ENCODE results near the gene NEB.

DNA sequence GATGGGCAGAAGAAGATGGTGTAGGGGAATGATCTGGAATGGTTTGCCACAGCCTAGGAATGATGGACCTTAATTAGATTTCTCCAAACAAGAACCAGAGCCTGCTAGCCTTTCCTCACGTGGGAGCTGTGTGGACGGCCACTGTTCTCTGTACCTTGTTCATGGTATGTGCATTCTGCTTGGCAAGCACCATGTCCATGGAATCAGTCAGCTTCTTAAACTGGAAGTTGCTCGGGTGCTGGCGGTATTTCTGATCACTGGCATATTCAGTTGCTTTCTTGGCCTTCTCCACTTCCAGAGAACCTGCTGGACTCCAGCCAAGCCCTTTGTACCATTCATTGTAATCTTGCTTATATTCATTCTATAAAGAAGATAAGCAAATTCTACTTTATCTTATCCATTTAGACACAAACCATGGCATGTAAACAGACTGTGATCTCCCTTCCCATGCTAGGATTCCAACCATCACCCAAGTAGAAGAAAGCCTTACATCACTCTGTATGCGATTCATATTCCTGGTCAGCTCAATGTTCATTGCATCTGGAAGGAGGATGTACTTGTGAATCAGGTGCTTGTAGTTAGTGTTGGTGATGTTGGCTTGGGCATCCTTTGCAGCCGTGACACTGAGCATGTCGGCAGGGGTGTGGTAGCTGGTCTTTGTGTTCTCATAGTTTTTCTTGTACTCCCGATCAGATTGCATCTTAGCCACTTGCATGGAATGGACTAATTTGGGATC, 78.4 kb downstream of the NEB start:
- TF ChIP-seq, protein P1, sequence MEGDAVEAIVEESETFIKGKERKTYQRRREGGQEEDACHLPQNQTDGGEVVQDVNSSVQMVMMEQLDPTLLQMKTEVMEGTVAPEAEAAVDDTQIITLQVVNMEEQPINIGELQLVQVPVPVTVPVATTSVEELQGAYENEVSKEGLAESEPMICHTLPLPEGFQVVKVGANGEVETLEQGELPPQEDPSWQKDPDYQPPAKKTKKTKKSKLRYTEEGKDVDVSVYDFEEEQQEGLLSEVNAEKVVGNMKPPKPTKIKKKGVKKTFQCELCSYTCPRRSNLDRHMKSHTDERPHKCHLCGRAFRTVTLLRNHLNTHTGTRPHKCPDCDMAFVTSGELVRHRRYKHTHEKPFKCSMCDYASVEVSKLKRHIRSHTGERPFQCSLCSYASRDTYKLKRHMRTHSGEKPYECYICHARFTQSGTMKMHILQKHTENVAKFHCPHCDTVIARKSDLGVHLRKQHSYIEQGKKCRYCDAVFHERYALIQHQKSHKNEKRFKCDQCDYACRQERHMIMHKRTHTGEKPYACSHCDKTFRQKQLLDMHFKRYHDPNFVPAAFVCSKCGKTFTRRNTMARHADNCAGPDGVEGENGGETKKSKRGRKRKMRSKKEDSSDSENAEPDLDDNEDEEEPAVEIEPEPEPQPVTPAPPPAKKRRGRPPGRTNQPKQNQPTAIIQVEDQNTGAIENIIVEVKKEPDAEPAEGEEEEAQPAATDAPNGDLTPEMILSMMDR (IDR thresholded peaks at IDR 0.05) = no peak
- no peak for TF ChIP-seq POLR2A (IDR thresholded peaks at IDR 0.05)
